ENCODE results near the gene SDE2. TPM values are rescaled to one million over a fixed set of nuclear protein-coding genes. Genes with fewer than 3 reads are reported as not detected.

The SDE2 gene
- total RNA-seq, 4 donors from 2014 or later, result 4.4 to 19.2 (median 13.2) TPM

GRCh38 chr1:225990705-225991464 lies 8.3 kb downstream of the SDE2 start:
- no peaks in the 10 kb centered on the region for H3K9me3 ChIP-seq
- H3K27ac ChIP-seq, result no peak overlapping the region
- no peak for DNase-seq
- intact Hi-C loops (cut with DNase I; ENCODE audit: low total_unique reads) (no loop called here), in situ Hi-C loops (cut with MboI; ENCODE audit: low pct_ligation_motif_present in 1 of 4, low pct_unique_long_range_greater_than_20kb in 1 of 4, low sequenced_read_pairs in 3 of 4) (no loop called here)
- TF ChIP-seq POLR2A (IDR thresholded peaks at IDR 0.05) (no peak), POLR2AphosphoS5 (IDR thresholded peaks at IDR 0.05) (no peak), EP300 (IDR thresholded peaks at IDR 0.05; ENCODE audit: low read depth) (no peak), CTCF (IDR thresholded peaks at IDR 0.05) (no peak)
- H3K4me3 ChIP-seq, result no peak overlapping the region
- whole genome bisulfite sequencing, 2 donors (ENCODE audit: low coverage in 1 of 2), result 57 to 65% methylated on average over 5 of the region's 5 CpGs
- peaks cover 0 to 77% (median 36%) of the 10 kb centered on the region in 4 donors for H3K36me3 ChIP-seq
- peaks cover 0 to 12% (median 3%) of the 10 kb centered on the region in 4 donors for H3K4me1 ChIP-seq
- no peaks in the 10 kb centered on the region for H3K27me3 ChIP-seq

GRCh38 chr1:225987491-225988316 lies 11.4 kb downstream of the SDE2 start:
- Histone ChIP-seq H3K4me1 (peaks cover 0 to 7% (median 2%) of the 10 kb centered on the region in 4 donors), H3K9me3 (no peaks in the 10 kb centered on the region), H3K4me3 (no peak overlapping the region), H3K27me3 (no peaks in the 10 kb centered on the region), H3K27ac (no peak overlapping the region), H3K36me3 (peaks cover 0 to 85% (median 40%) of the 10 kb centered on the region in 4 donors)
- peak; percentile 61 to 78 (median 69) for TF ChIP-seq CTCF (IDR thresholded peaks at IDR 0.05)
- TF ChIP-seq POLR2A (IDR thresholded peaks at IDR 0.05), result no peak
- in situ Hi-C loops (cut with MboI; ENCODE audit: low pct_ligation_motif_present in 1 of 4, low pct_unique_long_range_greater_than_20kb in 1 of 4, low sequenced_read_pairs in 3 of 4), result loop anchor here in 1 of 4 donors (10.0 kb wide), 1 partner anchor 513 kb away; no protein-coding TSS in a partner anchor
- no peak for DNase-seq
- intact Hi-C loops (cut with DNase I; ENCODE audit: low total_unique reads), result no loop called here
- WGBS, 2 donors (ENCODE audit: low coverage in 1 of 2), result 73 to 77% methylated on average over 7 of the region's 7 CpGs

GRCh38 chr1:225981714-225982113 lies 17.4 kb downstream of the SDE2 start:
- TF ChIP-seq CTCF (IDR thresholded peaks at IDR 0.05) (no peak), EP300 (IDR thresholded peaks at IDR 0.05; ENCODE audit: low read depth) (no peak), POLR2AphosphoS5 (IDR thresholded peaks at IDR 0.05) (no peak), POLR2A (IDR thresholded peaks at IDR 0.05) (no peak)
- Histone ChIP-seq H3K4me1 (peaks cover 0 to 19% (median 13%) of the 10 kb centered on the region in 4 donors), H3K27me3 (no peaks in the 10 kb centered on the region), H3K27ac (no peak overlapping the region), H3K4me3 (no peak overlapping the region), H3K9me3 (no peaks in the 10 kb centered on the region), H3K36me3 (peaks cover 0 to 43% (median 21%) of the 10 kb centered on the region in 4 donors)
- DNase-seq, result no peak
- WGBS, 2 donors (ENCODE audit: low coverage in 1 of 2), result 98 to 100% methylated on average over 3 of the region's 3 CpGs
- in situ Hi-C loops (cut with MboI; ENCODE audit: low pct_ligation_motif_present in 1 of 4, low pct_unique_long_range_greater_than_20kb in 1 of 4, low sequenced_read_pairs in 3 of 4), result loop anchor here in 1 of 4 donors (10.0 kb wide), 1 partner anchor 507 kb away; no protein-coding TSS in a partner anchor
- intact Hi-C loops (cut with DNase I; ENCODE audit: low total_unique reads), result no loop called here

Measured in transverse colon (tissue), 4 donors.